H7 (cell line): Measurements from ENCODE around the gene KLF11. TPM values are rescaled to one million over a fixed set of nuclear protein-coding genes. Genes with fewer than 3 reads are reported as not detected.
A peak's percentile ranks its signal among the peaks of the same experiment; 100 is the strongest.
"Not testable (repeated sequence)": the region's sequence is repeated elsewhere in the genome, so short reads cannot be mapped to it uniquely, and the experiment has no call there.

ENCODE experiments used
- DNase-seq: peaks from one replicate; pipeline ENCODE4 v3.0.0; 2012
- H3K27me3 ChIP-seq: 2 replicates; pipeline ENCODE4 v1.6.0; 2011; ENCODE audit warnings: mild to moderate bottlenecking, low read length; ENCODE audit not compliant: control insufficient read depth, insufficient read depth
- H3K36me3 ChIP-seq: replicated peaks from 2 replicates; pipeline ENCODE4 v1.5.1; 2011; ENCODE audit warnings: low read length; ENCODE audit not compliant: control insufficient read depth, insufficient read depth
- H3K4me3 ChIP-seq: 2 replicates; pipeline ENCODE4 v1.5.1; 2011; ENCODE audit warnings: low read depth, mild to moderate bottlenecking, control low read depth, low read length, moderate library complexity; ENCODE audit not compliant: insufficient read depth
- total RNA-seq: library from RNA; depleted of rRNA; stranded (reverse); fragments of >200 nt; shearing (Covaris generic); gene quantifications from 2 replicates; pipeline ENCODE4 v1.2.3, GENCODE V29; 2014

KLF11 gene
- total RNA-seq, 1 experiment from 2014 or later = 11.8 TPM

GRCh38 chr2:10005461-10006235 is 37.7 kb upstream of the KLF11 start:
- no peak for DNase-seq
- Histone ChIP-seq H3K36me3 (no peaks in the 10 kb centered on the region), H3K4me3 (no peak overlapping the region)

GRCh38 chr2:10006236-10007161 is 36.9 kb upstream of the KLF11 start:
- no peak overlapping the region for H3K4me3 ChIP-seq
- peak; percentile 56 for DNase-seq
- H3K36me3 ChIP-seq = no peaks in the 10 kb centered on the region
- no peaks in the 10 kb centered on the region for H3K27me3 ChIP-seq

More at GRCh38 chr2:10005461-10006235, 37.7 kb upstream of the KLF11 start:
- no peaks in the 10 kb centered on the region for H3K27me3 ChIP-seq

GRCh38 chr2:10007435-10007834 is 35.9 kb upstream of the KLF11 start:
- Histone ChIP-seq H3K27me3 (no peaks in the 10 kb centered on the region), H3K36me3 (no peaks in the 10 kb centered on the region), H3K4me3 (no peak overlapping the region)
- peak; percentile 61 for DNase-seq

- no peaks in the 10 kb centered on the region for H3K27me3 ChIP-seq
- no peak overlapping the region for H3K4me3 ChIP-seq
- no peak for DNase-seq
- H3K36me3 ChIP-seq = no peaks in the 10 kb centered on the region
Measured at GRCh38 chr2:10007921-10008808, 35.2 kb upstream of the KLF11 start.

GRCh38 chr2:10008809-10009176 is 34.6 kb upstream of the KLF11 start:
- Histone ChIP-seq H3K27me3 (no peaks in the 10 kb centered on the region), H3K4me3 (no peak overlapping the region), H3K36me3 (no peaks in the 10 kb centered on the region)
- no peak for DNase-seq

- DNase-seq = no peak
- H3K4me3 ChIP-seq = no peak overlapping the region
- H3K36me3 ChIP-seq = no peaks in the 10 kb centered on the region
- no peaks in the 10 kb centered on the region for H3K27me3 ChIP-seq
Measured at GRCh38 chr2:10009271-10009810, 34.0 kb upstream of the KLF11 start.

- Histone ChIP-seq H3K27me3 (no peaks in the 10 kb centered on the region), H3K36me3 (no peaks in the 10 kb centered on the region), H3K4me3 (no peak overlapping the region)
- no peak for DNase-seq
Measured at GRCh38 chr2:10009811-10010781, 33.3 kb upstream of the KLF11 start.

GRCh38 chr2:10010861-10011605 is 32.3 kb upstream of the KLF11 start:
- DNase-seq, H3K4me3 ChIP-seq, H3K36me3 ChIP-seq, H3K27me3 ChIP-seq: not testable (repeated sequence)

- not testable (repeated sequence) for H3K36me3 ChIP-seq, DNase-seq, H3K27me3 ChIP-seq, H3K4me3 ChIP-seq
Measured at GRCh38 chr2:10011606-10012325, 31.6 kb upstream of the KLF11 start.

GRCh38 chr2:10012366-10012962 is 30.9 kb upstream of the KLF11 start:
- H3K27me3 ChIP-seq, H3K4me3 ChIP-seq, DNase-seq, H3K36me3 ChIP-seq: not testable (repeated sequence)

GRCh38 chr2:10012963-10013461 is 30.3 kb upstream of the KLF11 start:
- H3K4me3 ChIP-seq = no peak overlapping the region
- no peaks in the 10 kb centered on the region for H3K27me3 ChIP-seq
- no peaks in the 10 kb centered on the region for H3K36me3 ChIP-seq
- DNase-seq = no peak
